ENCODE data around the gene HPCAL1. TPM values are rescaled to one million over a fixed set of nuclear protein-coding genes. Genes with fewer than 3 reads are reported as not detected.

HPCAL1 gene
- total and polyA plus RNA-seq, 2 of the 8 experiments (the other 6 are each of a cell fraction or from before 2014, with no cell fraction given), result 5.8 to 8.6 TPM

DNA sequence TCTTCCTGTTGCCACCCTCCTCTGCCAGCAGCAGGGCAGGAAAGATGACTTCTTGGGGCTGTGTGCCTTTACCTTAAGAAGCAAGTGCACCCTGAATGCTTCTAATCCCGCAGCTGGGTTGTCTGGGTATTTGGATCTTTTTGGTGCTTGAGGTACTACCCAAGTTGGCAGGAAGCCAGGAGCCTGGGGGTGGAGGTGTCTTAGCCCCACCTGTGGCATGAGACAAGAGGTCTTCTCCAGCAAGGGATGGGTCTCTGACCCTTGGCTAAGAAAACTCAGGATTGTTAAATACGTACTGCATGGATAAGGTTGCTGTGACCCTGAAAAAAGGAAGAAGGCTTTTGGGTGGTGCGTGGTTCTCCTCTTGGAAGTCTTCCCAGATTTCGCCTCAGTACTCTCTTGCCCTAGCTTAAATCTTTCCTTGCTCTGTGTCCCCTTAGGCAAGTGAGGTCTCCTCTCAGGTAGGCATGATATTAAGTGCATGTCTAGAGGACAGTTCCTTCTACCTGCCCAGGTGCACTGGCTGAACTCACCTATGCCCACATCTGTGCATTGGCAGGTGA is 4.3 kb downstream of the HPCAL1 start:
- H3K18ac ChIP-seq (ENCODE audit: extremely low read depth, low read length), result no peak overlapping the region
- no peaks in the 10 kb centered on the region for H3K9me3 ChIP-seq (ENCODE audit: insufficient read depth in 2 of 2, low read depth in 1 of 2, low read length in 1 of 2)
- H2BK20ac ChIP-seq (ENCODE audit: low read length), result no peak overlapping the region
- FAIRE-seq, result no peak
- no peak overlapping the region for H2BK15ac ChIP-seq (ENCODE audit: low read length)
- H3K79me2 ChIP-seq (ENCODE audit: control insufficient read depth in 1 of 2, insufficient read depth in 2 of 2, low read length in 2 of 2), result no peaks in the 10 kb centered on the region; a peak in 1 of 4 replicates
- H4K91ac ChIP-seq (replicated peaks; ENCODE audit: insufficient read length, low read length), result no peak overlapping the region
- no peak overlapping the region for H2AFZ ChIP-seq (ENCODE audit: low read length)
- no peak overlapping the region for H2AK5ac ChIP-seq (ENCODE audit: low read depth, low read length)
- 87% methylated on average over 4 of the region's 4 CpGs; no CpG with 5 or more reads in 1 of the 2 experiments for WGBS, 2 experiments (ENCODE audit: extremely low coverage in 1 of 2, insufficient coverage in 1 of 2, insufficient read length in 1 of 2, insufficient replicate concordance in 2 of 2, low coverage in 1 of 2, low lambda C conversion rate in 2 of 2, missing lambda C conversion rate in 1 of 2)
- H3K56ac ChIP-seq (replicated peaks; ENCODE audit: insufficient read length, low read depth, low read length), result no peak overlapping the region
- H3K4me1 ChIP-seq (replicated peaks in 1 of 4; ENCODE audit: control insufficient read depth in 3 of 4, insufficient read depth in 4 of 4, low read length in 3 of 4), result peaks cover 0 to 10% (median 5%) of the 10 kb centered on the region in 4 experiments; a peak in 6 of 7 replicates
- TF ChIP-seq RNF2 (IDR thresholded peaks at IDR 0.05; ENCODE audit: borderline replicate concordance, low read depth, low read length, missing control alignments, poor library complexity, severe bottlenecking), result no peak
- no peak for TF ChIP-seq TAF1 (IDR thresholded peaks at IDR 0.05; ENCODE audit: low read depth, low read length)
- no peak for TF ChIP-seq TEAD4 (IDR thresholded peaks at IDR 0.05; ENCODE audit: low read depth, low read length)
- no peak for TF ChIP-seq HDAC2 (IDR thresholded peaks at IDR 0.05; ENCODE audit: borderline replicate concordance in 1 of 2, low read depth in 2 of 2, low read length in 2 of 2)
- TF ChIP-seq POLR2AphosphoS5 (IDR thresholded peaks at IDR 0.05; ENCODE audit: low read depth, low read length), result no peak
- TF ChIP-seq GTF2F1 (IDR thresholded peaks at IDR 0.05; ENCODE audit: borderline replicate concordance, low read depth, low read length), result no peak
- no peak for TF ChIP-seq CBX8 (IDR thresholded peaks at IDR 0.05; ENCODE audit: borderline replicate concordance, low read depth, low read length)
- TF ChIP-seq TBP (IDR thresholded peaks at IDR 0.05; ENCODE audit: low read depth, low read length), result no peak
- no peak for TF ChIP-seq GABPA (IDR thresholded peaks at IDR 0.05; ENCODE audit: borderline replicate concordance, insufficient read depth, low read length)
- TF ChIP-seq NRF1 (IDR thresholded peaks at IDR 0.05; ENCODE audit: low read depth, low read length), result no peak
- TF ChIP-seq TCF12 (IDR thresholded peaks at IDR 0.05; ENCODE audit: low read depth, low read length), result no peak
- no peak for TF ChIP-seq SIRT6 (IDR thresholded peaks at IDR 0.05; ENCODE audit: low read length)
- H3K27me3 ChIP-seq (replicated peaks in 1 of 4; ENCODE audit: control insufficient read depth in 3 of 4, extremely low read depth in 1 of 4, insufficient read depth in 3 of 4, low read length in 3 of 4), result peaks cover 11 to 36% (median 32%) of the 10 kb centered on the region in 4 experiments
- H3K79me1 ChIP-seq (ENCODE audit: low read depth, low read length), result 0 out of 2 replicates have a peak, but pooled peaks cover 3% of the 10 kb centered on the region
- no peak overlapping the region for H3K4ac ChIP-seq (replicated peaks; ENCODE audit: insufficient read length, low read depth, low read length)
- H2BK5ac ChIP-seq (ENCODE audit: low read depth, low read length), result no peak overlapping the region
- no peak overlapping the region for H4K8ac ChIP-seq (ENCODE audit: extremely low read depth, insufficient read depth, low read length)
- no peak overlapping the region for H3K9ac ChIP-seq (replicated peaks in 1 of 4; ENCODE audit: extremely low read depth in 1 of 4, low read depth in 3 of 4, low read length in 3 of 4)
- POLR2A ChIA-PET (ENCODE audit: partially characterized antibody), result interaction anchor here (1.1 kb wide), 1 partner anchor 10 kb away, joined by 3 read pairs; no protein-coding TSS in a partner anchor
- no peak overlapping the region for H2BK12ac ChIP-seq (ENCODE audit: low read depth, low read length)
- no peak overlapping the region for H3K23ac ChIP-seq (ENCODE audit: insufficient read length)
- no peak overlapping the region for H3K14ac ChIP-seq (ENCODE audit: insufficient read length)
- H3K36me3 ChIP-seq (ENCODE audit: control insufficient read depth in 2 of 4, insufficient read depth in 4 of 4, low read length in 3 of 4), result no peaks in the 10 kb centered on the region; a peak in 1 of 8 replicates
- H4K20me1 ChIP-seq (replicated peaks in 1 of 2; ENCODE audit: control insufficient read depth in 1 of 2, insufficient read depth in 2 of 2, low read length in 2 of 2), result peaks cover 4 to 12% of the 10 kb centered on the region in 2 experiments
- no peak overlapping the region for H3K4me3 ChIP-seq (ENCODE audit: extremely low read depth in 1 of 4, insufficient read depth in 2 of 4, low read depth in 3 of 4, low read length in 4 of 4)
- no peak overlapping the region for H2BK120ac ChIP-seq (replicated peaks; ENCODE audit: low read depth, low read length)
- H3K4me2 ChIP-seq (ENCODE audit: insufficient read depth in 1 of 2, low read depth in 2 of 2, low read length in 2 of 2), result no peak overlapping the region
- H3K23me2 ChIP-seq (ENCODE audit: low read depth, low read length), result peaks cover 23% of the 10 kb centered on the region
- CTCF ChIA-PET (ENCODE audit: partially characterized antibody), result interaction anchor here (0.5 to 4.8 kb wide), 19 partner anchors 9 to 167 kb away, joined by 3 to 24 read pairs (median 3); no protein-coding TSS in a partner anchor
- DNase-seq (ENCODE audit: low read depth in 1 of 2, low spot score in 2 of 2), result no peak
- no peak overlapping the region for H4K5ac ChIP-seq (ENCODE audit: insufficient read length, low read depth, low read length)
- H3K27ac ChIP-seq (ENCODE audit: low read depth, low read length), result no peak overlapping the region
